ENCODE data around the gene MGAT5.

DNA sequence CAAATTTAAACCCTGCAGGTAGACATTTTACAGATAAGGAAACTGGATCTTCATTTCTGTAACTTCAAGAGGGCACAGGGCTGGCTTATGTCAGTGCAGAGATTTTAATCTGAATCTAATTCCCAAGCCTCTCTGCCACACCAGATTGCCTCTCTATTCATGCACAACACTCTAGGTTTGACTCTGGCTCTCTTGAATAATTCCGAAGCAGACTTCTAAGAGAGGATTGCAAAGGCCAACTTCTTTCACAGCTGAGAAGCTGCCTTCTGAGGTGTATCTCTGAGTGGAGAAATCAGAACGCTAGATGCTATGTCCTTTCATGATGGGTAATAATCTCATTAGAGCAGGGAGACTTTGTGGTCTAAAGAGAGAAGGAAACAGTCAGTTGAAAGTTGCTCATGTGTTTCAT lies 20.1 kb upstream of the MGAT5 start:
- TF ChIP-seq POLR2A (IDR thresholded peaks at IDR 0.05) (no peak), EP300 (IDR thresholded peaks at IDR 0.05) (no peak)
- TF ChIP-seq, protein P1, sequence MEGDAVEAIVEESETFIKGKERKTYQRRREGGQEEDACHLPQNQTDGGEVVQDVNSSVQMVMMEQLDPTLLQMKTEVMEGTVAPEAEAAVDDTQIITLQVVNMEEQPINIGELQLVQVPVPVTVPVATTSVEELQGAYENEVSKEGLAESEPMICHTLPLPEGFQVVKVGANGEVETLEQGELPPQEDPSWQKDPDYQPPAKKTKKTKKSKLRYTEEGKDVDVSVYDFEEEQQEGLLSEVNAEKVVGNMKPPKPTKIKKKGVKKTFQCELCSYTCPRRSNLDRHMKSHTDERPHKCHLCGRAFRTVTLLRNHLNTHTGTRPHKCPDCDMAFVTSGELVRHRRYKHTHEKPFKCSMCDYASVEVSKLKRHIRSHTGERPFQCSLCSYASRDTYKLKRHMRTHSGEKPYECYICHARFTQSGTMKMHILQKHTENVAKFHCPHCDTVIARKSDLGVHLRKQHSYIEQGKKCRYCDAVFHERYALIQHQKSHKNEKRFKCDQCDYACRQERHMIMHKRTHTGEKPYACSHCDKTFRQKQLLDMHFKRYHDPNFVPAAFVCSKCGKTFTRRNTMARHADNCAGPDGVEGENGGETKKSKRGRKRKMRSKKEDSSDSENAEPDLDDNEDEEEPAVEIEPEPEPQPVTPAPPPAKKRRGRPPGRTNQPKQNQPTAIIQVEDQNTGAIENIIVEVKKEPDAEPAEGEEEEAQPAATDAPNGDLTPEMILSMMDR (IDR thresholded peaks at IDR 0.05), result no peak
